K562 (cell line): ENCODE results near the gene SEPTIN6. TPM values are rescaled to one million over a fixed set of nuclear protein-coding genes. Genes with fewer than 3 reads are reported as not detected.

Source experiments
- ATAC-seq: fragments of 200-7000 bp; cut with Tn5 transposase; 3 replicates; pipeline ENCODE4 v1.9.1; 2020; ENCODE audit warnings: moderate library complexity
- BruUV-seq: library from RNA; stranded (reverse); fragments of 400-500 nt; replicated peaks from 2 replicates; lab custom pipeline; 2021; lab: Mats Ljungman, UMichigan
- CTCF ChIA-PET: fragments of 300-600 bp; formaldehyde crosslinking; extraction: SDS; loops from one replicate; lab custom pipeline; 2021; ENCODE audit warnings: low intra/inter-chr PET ratio; lab: Yijun Ruan, JAX
- POLR2A ChIA-PET: fragments of 300-600, 350-650 bp; sonication (Branson Sonifier 250); formaldehyde crosslinking; extraction: SDS; loops from one replicate; lab custom pipeline; 2021; ENCODE audit warnings: antibody characterized with exemption, inconsistent platforms; lab: Yijun Ruan, JAX
- DNase-seq, 4 experiments: peaks; one replicate each; pipeline versions ENCODE4 v3.0.0 to v3.0.0-alpha.2; 2011 to 2018; ENCODE audit warnings: low spot score in 3 of 4, mixed read lengths in 3 of 4; ENCODE audit errors: extremely low read depth in 1 of 4
- FAIRE-seq: peaks from 2 replicates; lab custom pipeline; 2011; peaks lifted over from hg19 to GRCh38; lab: Jason Lieb, UNC
- H2AFZ ChIP-seq: 2 replicates; pipeline ENCODE4 v1.6.0; 2011; ENCODE audit warnings: low read depth, low read length, control low read depth, inconsistent platforms
- H3K27ac ChIP-seq: fragments of 200-600 bp; 3 replicates; pipeline ENCODE4 v1.8.0; 2011; ENCODE audit warnings: low read depth, mild to moderate bottlenecking, control low read depth, inconsistent platforms, low read length, moderate library complexity, mixed read lengths; ENCODE audit errors: extremely low read depth
- H3K27me3 ChIP-seq, 2 experiments: fragments of 300-600 bp in 1 of 2; 2 replicates in 1 of 2; 3 replicates in 1 of 2; pipeline versions ENCODE4 v1.6.0 to v1.8.0; 2011; ENCODE audit warnings: inconsistent platforms in 2 of 2, low read length in 2 of 2, mild to moderate bottlenecking in 1 of 2, mixed read lengths in 1 of 2, moderate library complexity in 1 of 2; ENCODE audit not compliant: control insufficient read depth in 2 of 2, insufficient read depth in 2 of 2
- H3K36me3 ChIP-seq: fragments of 300-600 bp; 3 replicates; pipeline ENCODE4 v1.8.0; 2011; ENCODE audit warnings: mild to moderate bottlenecking, low read length, inconsistent platforms; ENCODE audit not compliant: control insufficient read depth, insufficient read depth
- H3K4me1 ChIP-seq, 2 experiments: fragments of 200-600 bp in 1 of 2; replicated peaks in 1 of 2; 2 replicates in 1 of 2; 3 replicates in 1 of 2; pipeline versions ENCODE4 v1.5.1 to v1.8.0; 2011; ENCODE audit warnings: inconsistent platforms in 2 of 2, low read length in 2 of 2, mild to moderate bottlenecking in 1 of 2, mixed read lengths in 1 of 2, moderate library complexity in 1 of 2; ENCODE audit not compliant: control insufficient read depth in 2 of 2, insufficient read depth in 2 of 2
- H3K4me2 ChIP-seq: 2 replicates; pipeline ENCODE4 v1.6.1; 2011; ENCODE audit warnings: low read length, control low read depth, inconsistent platforms, mixed read lengths; ENCODE audit not compliant: insufficient read depth
- H3K4me3 ChIP-seq: fragments of 200-600 bp; sonication (generic), shearing (Covaris generic); 2 replicates; pipeline ENCODE4 v1.5.1; 2016; ENCODE audit warnings: control low read depth, inconsistent platforms
- H3K79me2 ChIP-seq: fragments of 200-600 bp; 3 replicates; pipeline ENCODE4 v1.8.0; 2011; ENCODE audit warnings: low read length, inconsistent platforms; ENCODE audit not compliant: control insufficient read depth, insufficient read depth
- H3K9ac ChIP-seq, 2 experiments: 2 replicates each; pipeline versions ENCODE4 v1.6.0 to v1.6.1; 2011; ENCODE audit warnings: low read depth in 2 of 2, low read length in 2 of 2, control low read depth in 1 of 2, inconsistent platforms in 1 of 2, mild to moderate bottlenecking in 1 of 2, mixed read lengths in 1 of 2; ENCODE audit not compliant: insufficient read depth in 1 of 2
- H3K9me1 ChIP-seq: one replicate; pipeline ENCODE4 v1.6.0; 2011; ENCODE audit warnings: inconsistent platforms, mild to moderate bottlenecking, low read length, moderate library complexity; ENCODE audit not compliant: control insufficient read depth, insufficient read depth
- H3K9me3 ChIP-seq: replicated peaks from 2 replicates; pipeline ENCODE4 v1.5.1; 2011; ENCODE audit warnings: low read depth, low read length, inconsistent platforms; ENCODE audit not compliant: control insufficient read depth, insufficient read depth
- H4K20me1 ChIP-seq: replicated peaks from 2 replicates; pipeline ENCODE4 v1.6.1; 2011; ENCODE audit warnings: low read length, inconsistent platforms, mixed read lengths; ENCODE audit not compliant: control insufficient read depth, insufficient read depth
- BRCA1 ChIP-seq, 2 experiments: fragments of 450-650 bp in 1 of 2; sonication (generic) in 1 of 2; formaldehyde crosslinking in 1 of 2; IDR thresholded peaks; 2 replicates each; pipeline versions ENCODE4 v1.5.0 to v1.6.1; 2017 to 2020; ENCODE audit warnings: mild to moderate bottlenecking in 1 of 2, missing genetic modification reagents in 1 of 2
- CBFA2T3 ChIP-seq: fragments of 450-650 bp; IDR thresholded peaks from 2 replicates; pipeline ENCODE4 v1.6.1; 2017
- GATA2 ChIP-seq: sonication (generic); formaldehyde crosslinking; IDR thresholded peaks from 2 replicates; pipeline ENCODE4 v1.4.0; 2020; ENCODE audit warnings: mild to moderate bottlenecking, missing genetic modification reagents
- KDM1A ChIP-seq, 2 experiments: fragments of 450-650 bp; IDR thresholded peaks; 2 replicates each; pipeline ENCODE4 v1.6.1; 2016; ENCODE audit warnings: mild to moderate bottlenecking in 2 of 2
- KLF13 ChIP-seq: fragments of 450-650 bp; IDR thresholded peaks from 2 replicates; pipeline ENCODE4 v1.6.1; 2016; ENCODE audit warnings: missing genetic modification characterization, low read depth, mild to moderate bottlenecking, missing compliant biosample characterization, moderate library complexity, borderline replicate concordance
- ZBTB2 ChIP-seq: fragments of 450-650 bp; IDR thresholded peaks from 2 replicates; pipeline ENCODE4 v1.6.1; 2016; ENCODE audit warnings: antibody characterized with exemption
- ZNF165 ChIP-seq: fragments of 250-450 bp; sonication (Bioruptor Pico); IDR thresholded peaks from 2 replicates; pipeline ENCODE4 v1.4.0; 2020; ENCODE audit warnings: borderline replicate concordance
- ZNF318 ChIP-seq, 2 experiments: fragments of 450-650 bp; IDR thresholded peaks; 2 replicates each; pipeline ENCODE4 v1.6.1; 2016; ENCODE audit warnings: mild to moderate bottlenecking in 2 of 2, borderline replicate concordance in 1 of 2, low read depth in 1 of 2, moderate library complexity in 1 of 2
- WGBS: fragments of 100-300 bp; shearing (Covaris generic); methylation state at CpG from one replicate; pipeline ENCODE4 v1.1.6; 2016; ENCODE audit warnings: low coverage, mixed read lengths; ENCODE audit not compliant: insufficient coverage; ENCODE audit errors: missing lambda C conversion rate; 5-methylcytosine and 5-hydroxymethylcytosine counted together
- in situ Hi-C: fragments of 300-500 bp; cut with MboI; formaldehyde crosslinking; loops from 4 replicates; pipeline ENCODE4 v1.15.0; 2018; ENCODE audit warnings: inconsistent platforms, mixed read lengths
- intact Hi-C: fragments of 100-400 bp; cut with micrococcal nuclease; formaldehyde crosslinking; loops from 2 replicates; pipeline ENCODE4 v1.14.2; 2022
- polyA plus RNA-seq, 8 experiments: library from polyadenylated mRNA; depleted of rRNA in 4 of 8; stranded (reverse) in 5 of 8; unstranded in 3 of 8; fragments of >200 nt; fragmentation: Nextera tagmentation in 2 of 8; fragmentation: Illumina TruSeq in 1 of 8; extraction: Ambion mirVana in 2 of 8; extraction: Trizol in 1 of 8; gene quantifications; 2 replicates each; pipeline versions ENCODE4 v1.2.1 to v1.2.3, GENCODE V29; 2011 to 2014; ENCODE audit warnings: inconsistent platforms in 1 of 8, missing spikeins in 1 of 8
- total RNA-seq, 7 experiments: library from RNA; depleted of rRNA in 6 of 7; stranded (reverse); fragments of >200 nt in 6 of 7; fragmentation: Illumina TruSeq in 2 of 7; extraction: Trizol in 2 of 7; gene quantifications; 2 replicates each; pipeline versions ENCODE4 v1.2.1 to v1.2.3, GENCODE V29; 2011 to 2021; ENCODE audit warnings: low replicate concordance in 1 of 7

The SEPTIN6 gene
- total and polyA plus RNA-seq, 9 of the 15 experiments (the other 6 are each of a cell fraction or from before 2014, with no cell fraction given): 8.4 to 67.0 (median 37.8) TPM

GRCh38 chrX:119726900-119727555 is 34.1 kb upstream of the SEPTIN6 start:
- BruUV-seq: no TSS peak
- in situ Hi-C loops: no loop called here
- intact Hi-C loops: no loop called here
- Histone ChIP-seq H4K20me1 (no peaks in the 10 kb centered on the region), H3K36me3 (no peaks in the 10 kb centered on the region), H3K4me3 (no peak overlapping the region), H2AFZ (peak overlapping the region; percentile 64; the same call in 1 of the 2 replicates), H3K79me2 (no peaks in the 10 kb centered on the region), H3K4me2 (no peak overlapping the region), H3K27me3 (peaks cover 5 to 14% of the 10 kb centered on the region in 2 experiments; a peak in 2 of 5 replicates), H3K9me1 (no peaks in the 10 kb centered on the region), H3K9ac (no peak overlapping the region), H3K4me1 (peaks cover 0 to 5% of the 10 kb centered on the region in 2 experiments; a peak in 2 of 5 replicates), H3K27ac (no peak overlapping the region), H3K9me3 (no peaks in the 10 kb centered on the region)
- ATAC-seq (peak; percentile 67), DNase-seq (peak in 1 of 4 experiments; percentile 44), FAIRE-seq (peak; percentile 69)
- CTCF ChIA-PET: interaction anchor here (0.6 kb wide), 1 partner anchor 255 kb away, joined by 3 read pairs; no protein-coding TSS in a partner anchor
- 2% methylated on average over 7 of the region's 7 CpGs for WGBS
- POLR2A ChIA-PET: interaction anchor here (0.8 to 1.1 kb wide), 2 partner anchors 8 to 64 kb away, joined by 4 read pairs; partner anchors contain the start of gene RPL39
- TF ChIP-seq ZBTB2 (no peak), KLF13 (no peak), BRCA1 (IDR thresholded peaks at IDR 0.05) (no peak), BRCA1 (CRISPR knock-in tag; IDR thresholded peaks at IDR 0.05) (no peak), KDM1A (IDR thresholded peaks at IDR 0.05) (peak in 1 of 2 experiments; percentile 14; a peak in 1 of 4 replicates), CBFA2T3 (peak; percentile 32; the same call in 1 of the 2 replicates), ZNF318 (IDR thresholded peaks at IDR 0.05; ENCODE audit: borderline replicate concordance in 1 of 2, low read depth in 1 of 2) (no peak), GATA2 (CRISPR knock-in tag) (no peak), ZNF165 (CRISPR knock-in tag) (no peak)
